DND-41 (cell line): ENCODE data around the gene TBC1D8.

Experiments used
- ATAC-seq: fragments of 200-7000 bp; cut with Tn5 transposase; 3 replicates; pipeline ENCODE4 v1.9.1; 2021; ENCODE audit warnings: low read depth; ENCODE audit not compliant: insufficient read depth
- DNase-seq: peaks from one replicate; pipeline ENCODE4 v3.0.0-alpha.2; 2020
- H2AFZ ChIP-seq: 2 replicates; pipeline ENCODE4 v1.6.0; 2012; ENCODE audit warnings: low read depth, low read length
- H3K27ac ChIP-seq: 2 replicates; pipeline ENCODE4 v1.5.1; 2012; ENCODE audit warnings: low read length, inconsistent platforms
- H3K27me3 ChIP-seq: fragments of 200-600 bp; sonication (generic); 2 replicates; pipeline ENCODE4 v1.6.0; 2012; ENCODE audit warnings: low read length, mild to moderate bottlenecking, inconsistent platforms; ENCODE audit not compliant: insufficient read depth, poor library complexity
- H3K36me3 ChIP-seq: 2 replicates; pipeline ENCODE4 v1.5.1; 2012; ENCODE audit warnings: low read length, inconsistent platforms; ENCODE audit not compliant: insufficient read depth
- H3K4me1 ChIP-seq: 2 replicates; pipeline ENCODE4 v1.5.1; 2012; ENCODE audit warnings: mild to moderate bottlenecking, low read length; ENCODE audit not compliant: insufficient read depth
- H3K4me2 ChIP-seq: 2 replicates; pipeline ENCODE4 v1.6.0; 2012; ENCODE audit warnings: mild to moderate bottlenecking, moderate library complexity, low read length, inconsistent platforms; ENCODE audit not compliant: insufficient read depth
- H3K4me3 ChIP-seq, 2 experiments: fragments of 200-600 bp in 1 of 2; shearing (Covaris generic) in 1 of 2; 2 replicates each; pipeline ENCODE4 v1.5.1; 2012 to 2016; ENCODE audit warnings: inconsistent platforms in 2 of 2, low read length in 2 of 2, mild to moderate bottlenecking in 2 of 2, low read depth in 1 of 2, moderate library complexity in 1 of 2
- H3K79me2 ChIP-seq: 2 replicates; pipeline ENCODE4 v1.6.0; 2012; ENCODE audit warnings: low read length, inconsistent platforms; ENCODE audit not compliant: insufficient read depth
- H3K9ac ChIP-seq: 2 replicates; pipeline ENCODE4 v1.6.0; 2012; ENCODE audit warnings: low read depth, mild to moderate bottlenecking, inconsistent platforms, low read length, moderate library complexity
- H3K9me3 ChIP-seq: 2 replicates; pipeline ENCODE4 v1.5.1; 2012; ENCODE audit warnings: low read length, moderate library complexity, mild to moderate bottlenecking, inconsistent platforms; ENCODE audit not compliant: insufficient read depth, severe bottlenecking
- H4K20me1 ChIP-seq: 2 replicates; pipeline ENCODE4 v1.6.0; 2012; ENCODE audit warnings: low read length; ENCODE audit not compliant: insufficient read depth
- EZH2 ChIP-seq: IDR thresholded peaks from 3 replicates; pipeline ENCODE4 v1.6.1; 2012; ENCODE audit warnings: borderline replicate concordance, low read depth, mild to moderate bottlenecking, moderate library complexity, low read length, inconsistent platforms; ENCODE audit not compliant: severe bottlenecking
- TF ChIP-seq, protein P1 (sequence below): IDR thresholded peaks from 2 replicates; pipeline ENCODE4 v1.5.1; 2012; ENCODE audit warnings: borderline replicate concordance, low read length, moderate library complexity, mild to moderate bottlenecking; ENCODE audit not compliant: poor library complexity, severe bottlenecking; ENCODE audit errors: extremely low read depth

The TBC1D8 gene

DNA sequence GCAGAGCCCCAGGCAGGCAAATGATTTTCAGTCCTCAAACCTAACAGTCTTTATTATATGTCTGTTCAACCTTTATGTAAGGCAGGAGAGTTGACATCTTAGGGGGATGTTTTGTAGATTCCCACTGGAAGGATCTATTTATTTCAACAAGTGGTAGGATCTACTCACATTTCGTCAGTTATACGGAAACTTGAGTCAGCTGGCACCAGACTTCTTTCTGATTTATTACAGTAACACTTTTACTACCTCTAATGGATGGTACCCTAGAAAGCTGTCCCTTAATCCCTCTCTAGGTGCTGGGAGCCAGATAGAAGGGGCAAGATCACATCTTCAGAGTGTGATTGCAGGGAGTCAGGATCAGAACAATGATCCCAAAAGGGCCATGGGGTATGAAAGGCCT, 151.2 kb downstream of the TBC1D8 start:
- H3K9ac ChIP-seq, result no peak overlapping the region
- H3K27ac ChIP-seq, result no peak overlapping the region
- H3K79me2 ChIP-seq, result peaks cover 29% of the 10 kb centered on the region
- H3K4me2 ChIP-seq, result no peak overlapping the region
- peaks cover 23% of the 10 kb centered on the region; the same call in 1 of the 2 replicates for H4K20me1 ChIP-seq
- no peak overlapping the region for H2AFZ ChIP-seq
- H3K36me3 ChIP-seq, result peaks cover 27% of the 10 kb centered on the region
- ATAC-seq (no peak), DNase-seq (no peak)
- no peaks in the 10 kb centered on the region for H3K27me3 ChIP-seq
- peaks cover 26% of the 10 kb centered on the region for H3K4me1 ChIP-seq
- no peak overlapping the region for H3K4me3 ChIP-seq
- TF ChIP-seq EZH2, result no peak
- TF ChIP-seq, protein P1, sequence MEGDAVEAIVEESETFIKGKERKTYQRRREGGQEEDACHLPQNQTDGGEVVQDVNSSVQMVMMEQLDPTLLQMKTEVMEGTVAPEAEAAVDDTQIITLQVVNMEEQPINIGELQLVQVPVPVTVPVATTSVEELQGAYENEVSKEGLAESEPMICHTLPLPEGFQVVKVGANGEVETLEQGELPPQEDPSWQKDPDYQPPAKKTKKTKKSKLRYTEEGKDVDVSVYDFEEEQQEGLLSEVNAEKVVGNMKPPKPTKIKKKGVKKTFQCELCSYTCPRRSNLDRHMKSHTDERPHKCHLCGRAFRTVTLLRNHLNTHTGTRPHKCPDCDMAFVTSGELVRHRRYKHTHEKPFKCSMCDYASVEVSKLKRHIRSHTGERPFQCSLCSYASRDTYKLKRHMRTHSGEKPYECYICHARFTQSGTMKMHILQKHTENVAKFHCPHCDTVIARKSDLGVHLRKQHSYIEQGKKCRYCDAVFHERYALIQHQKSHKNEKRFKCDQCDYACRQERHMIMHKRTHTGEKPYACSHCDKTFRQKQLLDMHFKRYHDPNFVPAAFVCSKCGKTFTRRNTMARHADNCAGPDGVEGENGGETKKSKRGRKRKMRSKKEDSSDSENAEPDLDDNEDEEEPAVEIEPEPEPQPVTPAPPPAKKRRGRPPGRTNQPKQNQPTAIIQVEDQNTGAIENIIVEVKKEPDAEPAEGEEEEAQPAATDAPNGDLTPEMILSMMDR, result no peak
- no peaks in the 10 kb centered on the region for H3K9me3 ChIP-seq

DNA sequence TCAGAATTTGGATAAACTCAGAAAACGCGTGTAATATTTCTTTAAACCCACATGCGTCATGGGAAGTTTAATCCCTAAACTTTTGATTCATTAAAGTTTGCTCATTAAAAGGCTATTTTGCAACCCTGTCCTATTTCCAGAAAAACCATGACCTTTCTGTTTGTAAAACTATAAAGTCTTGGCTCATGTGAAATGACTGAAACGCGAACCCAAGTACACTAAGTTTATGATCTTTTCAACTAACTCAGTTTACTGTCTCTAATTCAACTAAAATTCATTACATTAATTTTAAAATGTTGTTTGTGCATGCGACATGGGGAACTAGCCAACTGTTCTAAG, 153.0 kb downstream of the TBC1D8 start:
- TF ChIP-seq EZH2, result no peak
- TF ChIP-seq, protein P1, result no peak
- no peak overlapping the region for H3K4me3 ChIP-seq
- H4K20me1 ChIP-seq, result peaks cover 5% of the 10 kb centered on the region; the same call in 1 of the 2 replicates
- H3K9ac ChIP-seq, result no peak overlapping the region
- H3K9me3 ChIP-seq, result no peaks in the 10 kb centered on the region
- DNase-seq (no peak), ATAC-seq (no peak)
- H3K4me1 ChIP-seq, result peaks cover 9% of the 10 kb centered on the region
- H3K79me2 ChIP-seq, result peaks cover 11% of the 10 kb centered on the region
- H3K27me3 ChIP-seq, result no peaks in the 10 kb centered on the region
- H2AFZ ChIP-seq, result no peak overlapping the region
- H3K36me3 ChIP-seq, result peaks cover 9% of the 10 kb centered on the region
- H3K27ac ChIP-seq, result no peak overlapping the region
- H3K4me2 ChIP-seq, result no peak overlapping the region

DNA sequence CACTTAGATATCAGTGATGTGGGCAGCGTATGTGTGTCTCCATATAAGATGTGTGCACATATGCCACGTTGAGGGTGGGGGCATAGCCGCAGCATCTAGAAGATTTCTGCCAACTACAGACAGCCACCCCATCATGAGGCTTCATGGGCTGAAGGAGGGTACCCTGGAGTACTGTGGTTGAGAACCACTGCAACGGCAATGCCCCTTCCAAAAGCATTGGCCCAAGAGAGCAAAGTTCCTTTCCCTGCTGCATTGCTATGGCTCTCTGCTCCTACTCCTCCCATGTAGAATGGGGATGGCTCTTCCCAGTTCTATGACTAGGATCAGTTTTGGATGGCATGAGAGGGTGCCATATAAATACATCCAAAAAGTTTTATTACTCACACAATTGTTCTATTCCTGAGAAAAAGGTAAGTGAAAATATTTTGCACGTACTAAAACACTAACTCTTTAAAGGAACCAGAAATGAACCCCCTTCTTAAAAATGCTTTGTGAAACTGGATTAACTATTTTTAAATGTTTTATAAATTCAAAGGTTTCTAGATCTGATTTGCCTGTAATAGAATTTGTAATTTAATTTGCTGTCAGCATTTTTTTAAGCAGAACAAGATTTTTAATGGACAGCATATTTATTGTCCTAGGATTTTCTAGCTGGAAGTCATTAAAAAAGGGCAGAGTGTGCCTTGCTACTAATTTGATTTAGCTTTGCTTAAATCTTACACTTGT, 153.5 kb downstream of the TBC1D8 start:
- 0 out of 2 replicates have a peak, but pooled peaks cover under 1% of the 10 kb centered on the region for H4K20me1 ChIP-seq

More for the DNA sequence above, 153.5 kb downstream of the TBC1D8 start:
- H3K9me3 ChIP-seq, result no peaks in the 10 kb centered on the region
- H3K4me3 ChIP-seq, result no peak overlapping the region
- H3K9ac ChIP-seq, result no peak overlapping the region
- peaks cover 4% of the 10 kb centered on the region; the same call in 1 of the 2 replicates for H3K36me3 ChIP-seq
- peaks cover 7% of the 10 kb centered on the region for H3K4me1 ChIP-seq
- TF ChIP-seq EZH2, result no peak
- TF ChIP-seq, protein P1, result no peak
- H2AFZ ChIP-seq, result no peak overlapping the region
- no peak overlapping the region for H3K4me2 ChIP-seq
- DNase-seq (no peak), ATAC-seq (no peak)
- H3K27me3 ChIP-seq, result no peaks in the 10 kb centered on the region
- H3K79me2 ChIP-seq, result peaks cover 6% of the 10 kb centered on the region
- no peak overlapping the region for H3K27ac ChIP-seq
